Measurements from ENCODE around the gene HDAC6.

DNA sequence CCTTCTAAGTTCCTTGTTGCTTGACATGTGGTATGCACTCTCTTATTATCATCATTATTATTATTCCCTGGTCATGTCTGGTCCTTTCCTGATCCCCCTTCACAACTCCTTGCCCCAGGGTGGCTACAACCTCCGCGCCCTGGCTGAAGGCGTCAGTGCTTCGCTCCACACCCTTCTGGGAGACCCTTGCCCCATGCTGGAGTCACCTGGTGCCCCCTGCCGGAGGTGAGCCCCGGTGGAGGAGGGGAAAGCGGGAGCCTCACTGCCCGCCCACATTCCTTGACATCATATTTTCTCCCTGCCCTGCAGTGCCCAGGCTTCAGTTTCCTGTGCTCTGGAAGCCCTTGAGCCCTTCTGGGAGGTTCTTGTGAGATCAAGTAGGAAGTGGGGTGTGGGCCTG lies 13.4 kb downstream of the HDAC6 start:
- no peak for TF ChIP-seq CTCF (conservative IDR thresholded peaks at IDR 0.05)
- no peak for TF ChIP-seq ZFX (IDR thresholded peaks at IDR 0.05)
